ENCODE measurements around the gene TEX29.

The TEX29 gene

DNA sequence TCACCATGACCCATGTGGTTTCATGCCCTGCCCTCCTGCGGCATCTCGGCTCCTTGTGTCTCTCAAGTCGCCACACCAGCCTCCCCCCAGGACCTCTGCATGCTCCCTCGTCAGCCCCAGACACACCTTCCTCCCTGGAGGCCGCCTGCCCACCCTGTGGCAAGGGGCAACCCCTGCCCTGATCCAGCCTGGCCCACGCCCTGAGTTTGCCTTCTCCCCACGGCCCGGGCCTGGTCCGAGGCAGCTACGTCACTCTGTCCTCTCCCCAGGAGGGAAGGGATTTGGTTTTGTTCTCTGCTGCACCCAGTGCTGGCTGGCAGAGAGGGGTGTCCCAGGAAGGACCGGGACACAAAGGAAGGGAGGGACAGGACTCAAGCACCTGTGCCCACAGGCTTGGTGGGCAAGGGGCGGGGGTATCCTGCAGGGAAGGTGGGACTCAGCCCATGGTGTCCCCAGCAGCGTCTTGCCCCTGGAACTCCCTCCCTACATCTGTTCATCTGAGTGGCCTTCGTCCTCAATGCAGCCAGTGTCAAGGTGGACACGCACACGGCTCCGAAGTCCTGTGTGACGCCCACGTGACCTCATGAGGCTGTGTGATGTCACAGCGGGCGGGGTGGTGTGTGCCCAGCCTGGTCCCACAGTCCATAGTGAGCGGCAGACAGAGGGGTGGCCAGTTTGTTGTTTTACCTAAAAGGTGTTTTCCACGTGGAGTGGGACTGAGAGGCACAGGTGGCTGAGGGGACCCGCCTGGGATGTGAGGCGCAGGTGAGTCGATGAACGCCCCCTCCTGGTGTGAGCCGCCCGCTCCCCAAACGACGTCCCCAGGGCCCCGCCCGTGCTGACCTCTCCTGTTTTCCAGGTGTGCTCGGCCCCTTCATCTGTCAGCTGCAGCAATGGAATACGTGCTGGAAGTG, at the start of gene TEX29:
Gene TEX29 (plus strand): TSS at position 645 of the 914 bp plus-strand sequence. CDS start 249 bp downstream, at position 894.
- DNase-seq = no peak
- TF ChIP-seq GATA1 (IDR thresholded peaks at IDR 0.05; ENCODE audit: low read depth, low read length) = no peak
- no peak for TF ChIP-seq POLR2A (IDR thresholded peaks at IDR 0.05; ENCODE audit: low read length)

DNA sequence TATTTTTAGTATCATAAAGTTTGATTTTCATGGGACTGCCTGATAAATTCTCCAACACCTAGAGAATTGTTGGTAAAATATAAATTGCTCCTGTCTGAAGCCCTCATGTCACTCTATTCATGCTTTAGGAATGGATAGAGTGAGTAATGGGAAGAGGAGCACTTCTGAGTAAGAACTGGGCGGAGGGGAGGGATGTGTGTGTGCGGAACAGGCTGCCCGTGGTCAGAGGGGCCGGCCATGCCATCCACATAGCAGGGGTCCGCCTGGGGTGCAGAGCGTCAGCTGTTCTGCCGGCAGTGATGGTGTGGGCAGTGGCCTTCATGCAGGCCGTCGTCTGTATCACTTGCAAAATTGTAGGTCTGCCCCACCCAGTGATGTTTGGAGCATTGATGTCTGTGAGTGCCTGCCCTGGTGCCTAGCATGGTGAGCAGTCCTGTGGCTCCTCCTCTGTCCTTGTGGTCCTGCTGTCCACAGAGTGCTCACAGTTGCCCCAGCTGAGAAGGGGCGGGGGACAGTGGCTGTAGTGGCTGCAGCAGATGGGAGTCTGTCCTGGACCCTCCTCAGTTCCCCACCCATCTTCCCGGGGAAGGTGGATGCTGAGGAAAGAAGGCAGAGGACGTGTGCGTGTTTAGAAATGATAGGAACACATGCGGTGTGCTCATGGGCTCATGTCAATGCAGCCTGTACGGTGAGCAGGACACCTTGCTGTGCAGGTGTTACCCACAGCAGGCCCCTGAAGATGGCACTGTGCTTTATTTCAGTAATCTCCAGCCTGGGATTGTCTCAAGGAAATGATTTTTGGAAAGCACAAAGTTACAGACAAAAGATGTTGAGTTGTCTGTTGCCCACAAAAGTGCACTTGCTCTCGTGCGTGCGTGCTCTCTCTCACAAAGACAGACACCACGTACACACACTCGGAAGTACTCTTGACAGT, 49.4 kb upstream of the TEX29 start:
- no peak for DNase-seq
- TF ChIP-seq GATA1 (IDR thresholded peaks at IDR 0.05; ENCODE audit: low read depth, low read length) (no peak), POLR2A (IDR thresholded peaks at IDR 0.05; ENCODE audit: low read length) (no peak)

DNA sequence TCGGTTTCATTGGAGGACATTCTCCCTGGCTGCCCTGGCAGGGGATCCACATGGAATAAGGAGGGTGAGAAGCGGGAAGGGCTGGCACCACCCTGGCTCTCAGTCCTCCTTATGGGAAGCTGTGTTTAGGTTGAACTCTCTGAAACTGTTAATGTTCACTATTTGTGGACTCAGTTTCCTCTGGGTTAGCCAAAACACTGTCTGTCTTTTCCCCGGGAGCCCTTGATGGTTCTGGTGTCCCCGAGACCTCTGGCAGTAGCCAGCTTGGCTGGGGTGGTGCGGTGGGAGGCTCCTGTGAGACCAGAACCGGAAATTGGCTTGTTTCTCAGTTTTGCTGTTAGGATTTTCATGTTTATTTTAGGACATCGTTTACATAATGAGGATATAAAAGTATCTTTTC, 48.3 kb upstream of the TEX29 start:
- no peak for TF ChIP-seq POLR2A (IDR thresholded peaks at IDR 0.05; ENCODE audit: low read length)
- no peak for TF ChIP-seq GATA1 (IDR thresholded peaks at IDR 0.05; ENCODE audit: low read depth, low read length)
- DNase-seq = no peak

DNA sequence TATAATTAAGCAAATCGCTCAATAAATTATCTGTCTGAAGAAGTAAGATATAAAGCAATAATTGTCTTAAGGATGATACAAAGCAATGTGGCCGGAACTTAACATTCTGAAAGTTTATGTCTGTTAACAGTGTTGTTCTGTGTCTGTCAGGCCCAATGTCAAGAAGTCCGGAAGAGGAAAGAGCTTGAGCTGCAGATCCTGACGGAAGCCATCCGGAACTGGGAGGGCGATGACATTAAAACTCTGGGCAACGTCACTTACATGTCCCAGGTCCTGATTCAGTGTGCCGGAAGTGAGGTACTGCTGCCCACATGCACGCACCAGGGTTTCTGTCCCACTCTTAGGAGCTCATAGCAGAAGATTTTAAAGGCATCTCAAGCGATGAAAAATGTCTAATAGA, 45.1 kb upstream of the TEX29 start:
- no peak for DNase-seq
- no peak for TF ChIP-seq GATA1 (IDR thresholded peaks at IDR 0.05; ENCODE audit: low read depth, low read length)
- TF ChIP-seq POLR2A (IDR thresholded peaks at IDR 0.05; ENCODE audit: low read length) = no peak

DNA sequence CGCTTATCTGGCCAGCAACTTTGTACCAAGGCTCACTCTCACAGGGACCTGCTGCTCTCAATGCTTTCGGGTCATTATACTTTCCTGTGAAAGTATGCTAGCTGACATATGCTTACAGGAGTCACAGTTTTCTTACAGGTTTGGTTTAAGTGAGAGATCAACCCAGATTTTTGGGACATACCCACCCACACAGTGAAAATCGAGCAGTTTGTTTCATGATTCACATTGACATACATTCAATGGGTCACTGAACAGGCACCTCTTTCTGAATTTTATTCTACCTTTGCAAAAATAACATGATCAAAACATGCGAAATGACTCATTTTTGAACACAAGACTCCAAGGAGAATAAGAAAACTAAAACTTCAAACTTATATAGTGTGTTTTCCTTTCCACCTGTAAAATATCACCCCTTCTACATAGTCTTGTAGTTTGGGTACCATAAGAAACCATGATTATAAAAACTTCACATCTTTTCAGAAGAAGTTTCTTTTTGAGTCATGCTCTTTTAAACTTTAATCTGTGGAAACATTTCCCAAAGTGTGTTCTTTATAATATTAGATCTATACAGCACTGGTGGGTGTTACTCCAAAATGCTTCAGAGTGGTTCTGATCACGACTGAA, 44.3 kb upstream of the TEX29 start:
- DNase-seq = no peak
- no peak for TF ChIP-seq GATA1 (IDR thresholded peaks at IDR 0.05; ENCODE audit: low read depth, low read length)
- TF ChIP-seq POLR2A (IDR thresholded peaks at IDR 0.05; ENCODE audit: low read length) = no peak

DNA sequence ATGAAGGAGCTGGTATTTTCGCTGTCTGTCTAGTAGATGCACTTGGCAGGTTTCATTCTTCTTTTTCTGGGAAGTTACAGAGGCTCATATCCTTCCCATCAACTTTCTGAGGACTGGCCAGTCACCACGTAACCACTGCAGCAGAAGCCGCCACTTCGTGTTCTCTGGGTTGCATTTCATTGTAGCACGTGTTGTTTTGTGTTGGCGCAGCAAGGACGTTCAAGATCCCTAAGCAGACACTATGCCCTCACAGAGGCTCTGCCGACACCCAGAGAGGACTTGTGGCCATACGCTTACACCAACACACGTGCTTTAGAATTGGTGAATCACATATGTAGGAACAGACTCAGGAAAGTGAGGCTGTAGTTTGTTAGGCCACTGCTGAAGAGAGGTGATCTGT, 42.2 kb upstream of the TEX29 start:
- no peak for DNase-seq
- no peak for TF ChIP-seq GATA1 (IDR thresholded peaks at IDR 0.05; ENCODE audit: low read depth, low read length)
- no peak for TF ChIP-seq POLR2A (IDR thresholded peaks at IDR 0.05; ENCODE audit: low read length)

DNA sequence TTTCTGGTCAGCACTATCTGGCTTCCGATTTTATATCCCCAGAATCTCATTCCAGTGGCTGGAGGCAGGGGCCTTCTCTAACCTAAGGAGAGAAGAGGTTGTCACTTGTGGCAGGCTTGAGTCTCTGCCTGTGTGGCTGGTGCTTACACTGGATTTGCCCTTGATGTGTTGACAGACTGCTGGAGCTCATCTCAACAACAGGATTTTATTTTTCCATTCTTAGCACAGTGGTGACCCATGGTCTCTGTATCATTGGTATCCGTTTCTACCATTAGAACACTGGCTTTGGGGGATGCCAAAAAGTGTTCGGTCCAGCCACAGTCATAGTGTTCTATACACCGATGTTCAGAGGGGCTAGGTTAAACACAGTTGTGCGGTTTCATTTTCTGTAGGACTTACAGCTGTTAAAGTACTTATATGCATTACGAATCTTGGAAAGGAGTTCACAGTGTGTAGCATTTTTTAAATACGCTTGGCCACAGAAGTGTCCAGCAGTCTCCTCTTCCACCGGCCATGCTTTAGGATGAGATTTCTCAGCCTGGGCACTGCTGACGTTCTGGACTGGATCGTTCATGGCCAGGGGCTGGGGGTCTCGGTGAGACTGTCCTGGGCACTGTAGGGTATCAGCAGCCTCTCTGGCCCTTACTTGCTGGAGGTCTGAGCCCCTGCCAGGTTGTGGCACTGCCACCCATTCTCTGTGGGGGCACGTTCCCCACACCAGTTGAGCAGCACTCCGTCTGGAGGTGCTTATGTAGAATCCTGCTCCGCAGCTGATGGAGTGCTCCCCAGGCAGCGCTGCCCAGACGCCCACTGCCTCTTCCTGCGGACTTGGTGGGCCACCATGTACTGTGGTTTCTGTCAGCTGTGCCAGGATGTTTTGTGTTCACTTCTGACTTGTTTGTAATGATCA, 41.4 kb upstream of the TEX29 start:
- no peak for DNase-seq
- TF ChIP-seq GATA1 (IDR thresholded peaks at IDR 0.05; ENCODE audit: low read depth, low read length) (no peak), POLR2A (IDR thresholded peaks at IDR 0.05; ENCODE audit: low read length) (no peak)

DNA sequence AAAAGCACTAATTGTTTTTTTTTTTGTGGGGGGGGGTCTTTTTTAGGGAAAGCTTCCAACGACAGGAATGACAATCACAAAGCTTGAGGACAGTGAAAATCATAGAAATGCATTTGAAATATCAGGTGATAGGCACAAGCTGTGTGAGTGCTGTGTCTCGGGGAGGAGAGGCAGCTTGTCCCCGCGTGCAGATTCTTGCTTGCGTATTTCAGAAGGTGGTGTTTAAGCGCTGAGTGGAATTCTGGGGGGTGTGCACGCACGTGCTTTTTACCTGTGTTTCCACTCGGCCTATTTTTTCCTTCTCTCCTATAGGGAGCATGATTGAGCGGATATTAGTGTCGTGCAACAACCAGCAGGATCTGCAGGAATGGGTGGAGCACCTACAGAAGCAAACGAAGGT, 40.2 kb upstream of the TEX29 start:
- TF ChIP-seq POLR2A (IDR thresholded peaks at IDR 0.05; ENCODE audit: low read length) (no peak), GATA1 (IDR thresholded peaks at IDR 0.05; ENCODE audit: low read depth, low read length) (no peak)
- DNase-seq = no peak

DNA sequence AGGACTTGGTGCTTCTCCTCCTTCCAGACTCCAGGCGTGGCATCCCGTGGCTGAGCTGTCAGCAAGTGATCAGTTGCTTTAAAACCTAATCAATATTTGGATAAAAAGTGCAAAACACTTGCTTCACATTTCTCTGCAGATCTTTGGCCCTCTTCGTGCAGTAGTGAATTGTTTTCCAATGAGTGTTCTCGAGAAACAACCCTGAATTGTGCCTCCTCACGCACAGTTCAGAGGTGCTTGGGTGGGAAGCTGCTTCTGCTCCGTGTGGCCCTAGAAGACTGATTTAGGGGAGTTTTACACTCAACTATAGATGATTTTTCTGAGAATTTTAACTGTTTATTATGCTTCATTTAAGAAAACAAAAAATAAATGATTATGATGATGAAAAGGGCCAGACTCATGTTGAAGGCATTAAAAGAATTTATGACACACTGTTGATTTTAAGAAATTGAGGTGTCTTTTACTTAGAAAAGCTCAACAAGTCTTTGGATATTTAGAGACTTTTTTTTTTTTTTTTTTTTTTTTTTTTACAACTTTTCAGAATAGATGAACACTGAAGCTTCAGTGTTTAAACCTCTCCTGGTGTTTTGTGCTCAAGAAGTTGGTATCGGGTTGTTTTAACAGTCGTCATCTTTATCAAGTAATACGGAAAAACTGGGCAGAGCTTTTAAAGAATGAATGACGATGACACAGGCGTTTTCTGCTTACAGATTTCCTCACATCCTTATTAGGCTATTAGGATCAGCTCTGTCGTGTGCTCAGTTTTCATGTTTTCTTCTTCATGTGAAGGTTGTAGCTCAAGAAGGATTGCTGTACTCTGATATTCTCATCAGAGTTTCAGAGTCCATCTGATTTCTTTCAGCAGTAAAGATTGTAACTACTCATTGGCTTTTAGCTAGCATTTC, 39.5 kb upstream of the TEX29 start:
- TF ChIP-seq GATA1 (IDR thresholded peaks at IDR 0.05; ENCODE audit: low read depth, low read length) (no peak), POLR2A (IDR thresholded peaks at IDR 0.05; ENCODE audit: low read length) (no peak)
- no peak for DNase-seq

DNA sequence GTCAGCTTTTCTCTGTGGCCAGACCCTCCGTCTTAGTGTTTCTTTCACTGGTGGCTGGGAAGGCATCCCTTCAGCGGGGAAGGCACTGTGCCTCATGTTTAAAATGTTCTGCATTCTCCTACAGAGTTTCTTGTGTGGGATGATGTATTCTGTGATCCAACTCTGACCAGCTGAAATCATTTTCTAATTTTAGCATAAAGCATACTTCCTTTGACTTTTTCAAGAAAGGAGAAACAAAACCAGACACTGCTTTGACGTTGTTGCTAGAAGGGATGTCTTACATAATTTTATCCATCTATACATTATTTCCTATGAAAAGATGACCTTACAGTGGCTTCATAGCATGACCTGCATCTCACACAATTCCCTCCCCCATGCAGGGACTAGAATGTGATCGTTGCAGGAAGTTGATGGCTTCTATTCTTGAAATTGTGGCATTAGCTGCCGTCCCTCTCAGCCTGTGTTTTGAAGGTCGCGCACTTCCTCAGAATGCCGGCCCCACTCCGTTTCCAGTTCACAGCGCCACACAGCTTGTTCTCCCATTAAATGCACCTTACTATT, 38.6 kb upstream of the TEX29 start:
- no peak for DNase-seq
- no peak for TF ChIP-seq GATA1 (IDR thresholded peaks at IDR 0.05; ENCODE audit: low read depth, low read length)
- no peak for TF ChIP-seq POLR2A (IDR thresholded peaks at IDR 0.05; ENCODE audit: low read length)

DNA sequence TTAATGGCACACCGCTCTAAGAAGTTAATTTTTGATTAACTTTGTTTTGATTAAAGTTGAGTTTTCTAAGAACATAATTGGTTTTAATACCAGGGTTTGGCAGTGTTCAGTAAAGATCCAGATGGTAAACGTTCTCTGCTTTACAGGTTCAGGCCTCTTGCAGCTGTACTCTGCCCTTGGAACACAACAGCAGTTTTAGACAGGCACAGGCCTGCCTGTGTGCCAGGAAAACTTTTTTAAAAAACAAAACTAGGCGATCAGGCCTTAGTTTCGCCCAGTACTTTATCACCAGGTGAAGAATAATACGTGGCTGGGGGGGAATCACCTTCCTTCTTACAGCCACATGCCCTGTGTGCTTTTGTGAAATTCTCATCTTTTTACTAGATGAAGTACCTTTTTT, 38.0 kb upstream of the TEX29 start:
- DNase-seq = no peak
- TF ChIP-seq GATA1 (IDR thresholded peaks at IDR 0.05; ENCODE audit: low read depth, low read length) (no peak), POLR2A (IDR thresholded peaks at IDR 0.05; ENCODE audit: low read length) (no peak)

DNA sequence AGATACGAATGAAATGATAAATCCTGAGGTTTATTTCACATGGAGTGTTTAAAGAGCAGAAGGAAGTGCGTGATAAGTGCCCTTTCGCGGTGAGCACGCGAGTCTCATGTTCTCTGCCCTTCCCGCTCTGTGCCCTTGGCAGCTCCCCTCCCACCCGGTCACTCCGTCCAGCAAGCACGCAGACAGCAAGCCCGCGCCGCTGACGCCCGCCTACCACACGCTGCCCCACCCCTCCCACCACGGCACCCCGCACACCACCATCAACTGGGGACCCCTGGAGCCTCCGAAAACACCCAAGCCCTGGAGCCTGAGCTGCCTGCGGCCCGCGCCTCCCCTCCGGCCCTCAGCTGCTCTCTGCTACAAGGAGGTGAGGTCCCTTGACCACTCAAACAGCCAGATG, 37.4 kb upstream of the TEX29 start:
- TF ChIP-seq POLR2A (IDR thresholded peaks at IDR 0.05; ENCODE audit: low read length) (no peak), GATA1 (IDR thresholded peaks at IDR 0.05; ENCODE audit: low read depth, low read length) (no peak)
- no peak for DNase-seq

All from erythroblast (primary cell).